Measurements from ENCODE around the gene NRN1L.
A peak's percentile ranks its signal among the peaks of the same experiment; 100 is the strongest.
"Not testable (repeated sequence)": the region's sequence is repeated elsewhere in the genome, so short reads cannot be mapped to it uniquely, and the experiment has no call there.

The NRN1L gene

DNA sequence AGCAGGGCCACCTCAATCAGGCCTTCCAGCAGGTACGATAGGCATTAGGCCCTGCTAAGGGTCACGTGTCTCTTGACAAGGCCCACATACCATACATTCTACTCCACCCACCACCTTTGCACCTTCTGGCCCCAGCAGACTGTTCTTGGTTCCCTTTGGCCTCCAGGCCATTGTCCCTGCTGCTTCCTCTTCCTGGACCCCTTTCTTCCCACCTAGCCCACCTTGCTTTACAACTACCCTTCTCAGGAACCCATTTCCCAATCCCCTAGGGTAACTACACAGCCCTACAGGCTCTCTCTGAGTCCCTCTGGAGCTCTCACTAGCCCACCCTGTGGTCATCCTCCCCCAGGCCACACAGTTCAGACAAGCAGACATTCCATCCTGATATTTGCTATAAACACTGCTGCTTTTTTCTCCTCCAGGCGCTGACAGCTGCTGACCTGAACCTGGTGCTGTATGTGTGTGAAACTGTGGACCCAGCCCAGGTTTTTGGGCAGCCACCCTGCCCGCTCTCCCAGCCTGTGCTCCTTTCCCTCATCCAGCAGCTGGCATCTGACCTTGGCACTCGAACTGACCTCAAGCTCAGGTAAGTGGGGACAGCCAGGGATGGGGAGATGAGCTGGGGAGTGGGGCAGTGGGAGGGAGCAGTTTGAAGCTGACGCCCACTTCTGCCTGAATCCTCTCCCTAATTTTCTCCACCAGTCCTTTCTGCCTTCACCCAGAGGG is 1.4 kb upstream of the NRN1L start:
- DNase-seq: no peak

DNA sequence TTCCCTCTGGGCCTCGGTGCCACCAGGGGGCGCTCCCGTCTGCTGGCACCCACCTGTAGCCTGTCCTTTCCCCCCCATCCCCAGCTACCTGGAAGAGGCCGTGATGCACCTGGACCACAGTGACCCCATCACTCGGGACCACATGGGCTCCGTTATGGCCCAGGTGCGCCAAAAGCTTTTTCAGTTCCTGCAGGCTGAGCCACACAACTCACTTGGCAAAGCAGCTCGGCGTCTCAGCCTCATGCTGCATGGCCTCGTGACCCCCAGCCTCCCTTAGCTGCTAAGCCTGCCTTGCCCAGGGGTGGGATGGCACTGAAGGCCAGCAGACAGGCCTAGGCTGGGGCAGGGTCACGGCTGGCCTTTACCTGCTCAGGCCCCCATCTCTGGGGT is 818 bp upstream of the NRN1L start:
- peak; percentile 49 to 69 (median 62) for DNase-seq

DNA sequence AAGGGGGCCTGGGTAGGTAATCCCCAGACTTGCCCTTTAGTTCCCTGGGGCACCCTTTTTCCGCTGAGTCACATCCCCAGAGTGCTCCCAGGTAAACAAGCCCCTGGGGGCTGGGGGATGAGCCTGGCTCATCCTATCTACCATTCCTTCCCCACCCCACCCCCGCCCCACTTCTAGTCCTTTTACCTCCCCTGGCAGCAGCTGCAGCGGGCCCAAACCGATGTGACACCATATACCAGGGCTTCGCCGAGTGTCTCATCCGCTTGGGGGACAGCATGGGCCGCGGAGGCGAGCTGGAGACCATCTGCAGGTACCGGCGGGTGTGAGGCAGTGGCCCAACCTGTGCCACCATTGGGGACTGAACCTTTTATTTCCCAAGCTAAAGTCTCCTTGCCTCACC is 860 bp downstream of the NRN1L start:
- DNase-seq: no peak

DNA sequence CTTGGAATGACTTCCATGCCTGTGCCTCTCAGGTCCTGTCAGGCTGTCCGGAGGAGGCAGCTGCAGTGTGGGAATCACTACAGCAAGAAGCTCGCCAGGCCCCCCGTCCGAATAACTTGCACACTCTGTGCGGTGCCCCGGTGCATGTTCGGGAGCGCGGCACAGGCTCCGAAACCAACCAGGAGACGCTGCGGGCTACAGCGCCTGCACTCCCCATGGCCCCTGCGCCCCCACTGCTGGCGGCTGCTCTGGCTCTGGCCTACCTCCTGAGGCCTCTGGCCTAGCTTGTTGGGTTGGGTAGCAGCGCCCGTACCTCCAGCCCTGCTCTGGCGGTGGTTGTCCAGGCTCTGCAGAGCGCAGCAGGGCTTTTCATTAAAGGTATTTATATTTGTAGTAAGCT is 1.3 kb downstream of the NRN1L start:
- no peak for DNase-seq

DNA sequence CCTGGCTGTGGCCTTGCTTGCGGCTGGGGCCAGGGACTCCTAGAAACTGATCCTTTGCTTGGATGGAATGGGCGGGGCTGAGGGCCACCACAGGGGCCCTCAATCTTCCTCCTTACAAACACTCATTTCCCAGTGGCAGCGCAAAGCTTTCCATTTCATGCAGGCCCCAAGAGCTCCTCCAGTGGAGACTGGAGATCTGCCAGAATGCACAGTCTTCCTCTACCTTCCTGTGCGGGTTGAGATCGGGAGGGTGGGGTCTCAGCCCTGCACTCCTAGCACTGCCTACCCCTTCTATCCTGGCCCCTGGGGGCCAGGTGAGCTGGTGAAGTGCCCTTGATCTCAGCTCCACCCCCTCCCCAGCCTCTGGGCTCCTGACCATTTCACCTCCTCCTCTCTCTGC is 1.7 kb downstream of the NRN1L start:
- DNase-seq: no peak

DNA sequence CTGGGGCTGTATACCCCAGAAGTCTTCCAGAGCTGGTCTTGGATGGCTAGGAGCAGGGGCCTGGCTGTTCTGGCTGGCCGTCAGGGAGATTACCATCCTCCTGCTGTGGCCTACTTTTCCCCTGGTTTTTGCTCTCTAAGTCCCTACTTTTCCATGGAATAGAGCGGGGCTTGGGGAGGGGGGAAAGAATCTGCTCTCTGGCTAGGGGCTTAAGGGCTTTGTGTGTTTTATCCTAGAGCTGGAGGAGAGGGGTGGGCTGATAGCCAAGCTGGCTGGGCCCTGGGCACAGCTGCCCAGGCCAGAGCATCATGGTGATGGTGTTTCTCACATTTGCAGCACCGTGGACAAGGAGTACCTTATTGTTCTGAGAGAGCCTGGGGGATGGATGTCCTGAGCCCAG is 3.6 kb downstream of the NRN1L start:
- DNase-seq: no peak

DNA sequence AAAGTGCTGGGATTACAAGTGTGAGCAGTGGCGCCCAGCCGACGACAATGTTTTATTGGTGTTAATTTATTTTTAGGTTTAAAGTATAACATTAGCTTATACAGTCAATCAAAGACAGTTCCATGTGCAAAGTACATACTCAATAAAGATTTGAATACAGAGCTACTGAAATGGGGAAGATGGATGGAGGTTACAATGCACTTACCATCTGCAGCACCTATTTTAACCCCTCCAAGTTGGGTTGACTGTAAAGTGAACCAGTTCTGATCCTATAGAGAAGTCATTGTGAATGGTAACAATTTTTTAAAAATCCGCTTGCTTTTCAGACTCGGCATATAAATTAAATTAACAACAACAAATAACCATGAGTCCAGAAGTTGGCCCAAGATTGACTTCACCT is 7.7 kb downstream of the NRN1L start:
- no peak for DNase-seq

DNA sequence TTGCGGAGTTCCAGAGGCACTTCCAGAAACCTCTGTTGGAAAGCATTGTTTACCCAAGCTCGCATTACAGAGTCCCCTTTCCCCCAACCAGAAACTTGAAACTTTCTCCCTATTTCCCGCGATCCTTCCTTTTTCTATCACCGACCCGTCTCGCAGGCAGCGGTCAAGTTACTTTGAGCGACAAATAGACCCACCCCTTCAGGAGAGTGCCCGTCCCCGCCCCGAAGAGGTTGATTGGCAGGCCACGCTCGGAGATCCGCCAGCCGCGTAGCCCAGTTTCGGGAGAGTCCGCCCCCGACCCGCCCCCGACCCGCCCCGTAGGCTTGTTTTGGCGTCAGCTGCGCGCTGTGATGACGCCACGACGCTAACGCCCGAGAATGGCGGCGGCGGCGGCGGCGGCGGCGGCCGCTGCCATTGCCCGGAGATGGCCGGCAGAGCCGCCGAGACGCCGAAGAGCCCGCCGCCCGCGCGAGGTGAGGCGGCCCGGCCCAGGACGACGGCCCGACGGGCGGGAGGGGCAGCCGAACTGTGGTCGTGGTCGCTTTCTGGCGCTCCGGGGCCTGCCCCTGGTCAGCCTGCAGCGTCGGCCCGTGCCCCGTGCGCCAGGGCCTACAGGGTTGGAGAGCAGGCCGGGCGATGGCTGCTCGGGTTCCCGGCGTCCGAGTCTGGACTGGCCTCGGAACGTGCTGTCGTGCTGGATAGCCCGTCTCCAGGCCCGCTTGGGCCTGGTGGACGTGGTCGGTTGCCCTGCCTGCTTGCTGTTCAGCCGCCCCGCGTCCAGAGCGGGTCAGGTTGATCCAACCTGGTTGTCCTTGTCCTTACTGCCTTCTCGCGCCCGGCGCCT is 8.4 kb downstream of the NRN1L start, which contains the start of gene PSKH1:
Gene PSKH1, plus strand, starts transcription at position 356 of the 844 bp plus-strand sequence. CDS start 15,496 bp downstream, outside the sequence.
- peak; percentile 89 to 95 (median 92) for DNase-seq

DNA sequence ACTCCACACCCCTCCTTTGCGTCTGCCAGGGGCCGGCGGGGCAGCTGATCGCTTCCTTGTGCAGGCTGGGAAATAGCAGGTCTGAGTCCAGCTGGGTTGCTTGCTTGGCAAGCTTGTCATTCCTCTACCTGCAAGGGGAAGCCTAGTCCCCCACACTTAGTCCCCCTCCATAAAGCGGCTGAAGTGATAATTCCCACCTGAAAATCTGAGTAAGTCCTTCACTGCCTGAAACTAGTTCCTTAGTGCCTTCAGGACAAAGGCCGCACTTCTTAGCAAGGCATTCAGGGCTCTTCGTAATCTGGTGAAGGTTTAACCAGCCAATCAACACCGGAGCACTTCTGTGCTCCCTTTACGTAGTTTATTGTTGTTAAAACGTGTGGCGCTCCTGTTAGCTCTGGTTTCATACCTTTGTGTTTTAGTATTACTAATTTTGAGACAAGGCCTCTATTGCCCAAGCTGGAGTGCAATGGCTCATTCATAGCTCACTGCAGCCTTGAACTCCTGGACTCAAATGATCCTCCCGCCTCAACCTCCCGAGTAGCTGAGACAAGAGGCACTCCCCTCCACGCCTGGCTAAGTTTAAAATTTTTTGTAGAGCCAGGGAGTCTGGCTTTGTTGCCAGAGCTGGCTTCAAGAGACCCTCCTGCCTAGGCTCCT is 9.2 kb downstream of the NRN1L start:
- no peak for DNase-seq

DNA sequence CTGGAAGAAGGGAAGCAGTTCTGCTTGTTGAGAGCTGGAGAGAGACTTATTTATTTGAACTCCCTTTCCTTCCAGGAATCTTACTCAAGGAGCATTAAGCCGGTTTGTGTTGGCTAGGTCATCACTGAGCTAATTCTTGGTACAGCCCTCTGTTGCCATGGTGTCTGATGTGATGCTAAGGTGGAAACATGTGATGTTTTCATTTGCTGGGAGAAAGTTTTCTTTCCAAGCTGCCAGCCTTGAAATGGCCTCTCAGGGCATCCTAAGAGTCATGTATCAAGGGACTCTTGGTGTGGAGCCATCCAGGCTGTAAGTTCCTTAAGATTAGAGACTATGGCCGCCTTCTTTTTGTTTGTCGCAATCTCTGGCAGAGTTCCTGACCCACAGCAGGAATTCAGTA is 12.5 kb downstream of the NRN1L start:
- DNase-seq: no peak

DNA sequence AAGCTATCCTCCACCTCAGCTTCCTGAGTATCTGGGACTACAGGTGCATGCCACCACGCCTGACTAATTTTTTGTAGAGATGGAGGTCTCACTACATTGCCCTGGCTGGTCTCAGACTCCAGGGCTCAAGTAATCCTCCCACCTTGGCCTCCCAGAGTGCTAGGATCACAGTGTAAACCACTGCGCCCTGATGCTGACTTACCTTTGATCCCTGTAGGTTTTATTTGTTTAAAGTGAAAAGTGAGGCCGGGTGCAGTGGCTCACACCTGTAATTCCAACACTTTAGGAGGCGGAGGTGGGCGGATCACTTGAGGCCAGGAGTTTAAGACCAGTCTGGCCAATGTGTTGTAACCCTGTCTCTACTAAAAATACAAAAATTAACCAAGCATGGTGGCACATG is 17.0 kb downstream of the NRN1L start:
- DNase-seq: no peak

DNA sequence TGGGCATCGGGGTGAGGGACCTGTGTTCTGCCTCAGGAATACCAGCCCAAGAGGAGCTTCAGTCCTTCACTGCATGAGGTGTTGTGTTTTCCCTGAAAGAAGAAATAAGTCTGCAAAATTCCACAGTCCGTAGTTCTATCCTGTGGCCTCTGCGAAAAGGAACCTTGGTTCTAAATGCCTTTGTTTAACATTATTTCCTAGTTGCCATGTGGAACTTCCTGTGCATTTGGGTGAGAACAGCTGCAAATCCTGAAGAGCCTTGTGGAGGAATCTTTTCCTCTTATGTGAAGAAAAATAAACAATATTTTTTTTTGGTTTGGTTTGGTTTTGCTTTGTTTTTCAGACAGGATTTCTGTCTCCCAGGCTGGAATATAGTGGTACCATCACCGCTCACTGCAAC is 18.1 kb downstream of the NRN1L start:
- no peak for DNase-seq

DNA sequence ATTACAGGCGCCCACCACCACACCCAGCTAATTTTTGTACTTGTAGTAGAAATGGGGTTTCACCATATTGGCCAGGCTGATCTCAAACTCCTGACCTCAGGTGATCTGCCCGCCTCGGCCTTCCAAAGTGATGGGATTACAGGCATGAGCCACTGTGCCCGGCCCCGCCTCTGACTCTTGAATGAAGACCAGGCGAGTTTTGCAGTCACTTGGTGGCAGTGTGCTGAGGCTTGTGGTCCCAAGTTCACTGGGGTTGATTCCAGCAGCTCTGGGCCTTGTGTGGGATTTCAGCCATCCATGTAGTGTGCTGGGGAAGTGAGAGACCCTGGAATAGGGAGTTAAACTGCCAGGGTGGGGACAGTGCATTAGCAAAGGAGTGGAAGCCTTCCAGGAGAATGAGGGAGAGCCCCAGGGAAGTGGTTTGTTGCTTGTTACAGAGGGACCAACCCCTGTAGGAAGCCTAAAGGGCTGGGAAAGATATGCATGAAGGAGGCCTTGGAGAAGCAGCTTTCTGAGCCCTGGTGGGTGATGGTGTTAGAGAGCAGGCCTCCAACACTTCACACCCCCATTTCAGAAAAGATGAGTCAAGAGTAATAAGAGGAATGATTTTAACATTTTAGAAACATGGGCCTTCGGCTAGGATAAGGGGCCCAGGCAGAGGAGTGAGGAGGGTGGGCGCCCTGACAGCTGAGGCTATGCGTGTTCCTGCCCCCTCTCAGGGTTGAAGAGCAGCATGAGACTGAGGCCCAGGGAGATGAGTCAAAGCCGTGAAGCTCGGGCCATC is 22.9 kb downstream of the NRN1L start:
- no peak for DNase-seq

DNA sequence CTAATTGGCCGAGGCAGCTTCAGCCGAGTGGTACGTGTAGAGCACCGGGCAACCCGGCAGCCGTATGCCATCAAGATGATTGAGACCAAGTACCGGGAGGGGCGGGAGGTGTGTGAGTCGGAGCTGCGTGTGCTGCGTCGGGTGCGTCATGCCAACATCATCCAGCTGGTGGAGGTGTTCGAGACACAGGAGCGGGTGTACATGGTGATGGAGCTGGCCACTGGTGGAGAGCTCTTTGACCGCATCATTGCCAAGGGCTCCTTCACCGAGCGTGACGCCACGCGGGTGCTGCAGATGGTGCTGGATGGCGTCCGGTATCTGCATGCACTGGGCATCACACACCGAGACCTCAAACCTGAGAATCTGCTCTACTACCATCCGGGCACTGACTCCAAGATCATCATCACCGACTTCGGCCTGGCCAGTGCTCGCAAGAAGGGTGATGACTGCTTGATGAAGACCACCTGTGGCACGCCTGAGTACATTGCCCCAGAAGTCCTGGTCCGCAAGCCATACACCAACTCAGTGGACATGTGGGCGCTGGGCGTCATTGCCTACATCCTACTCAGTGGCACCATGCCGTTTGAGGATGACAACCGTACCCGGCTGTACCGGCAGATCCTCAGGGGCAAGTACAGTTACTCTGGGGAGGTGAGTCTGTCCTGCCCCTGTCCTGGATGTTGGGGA is 24.5 kb downstream of the NRN1L start:
- no peak for DNase-seq

DNA sequence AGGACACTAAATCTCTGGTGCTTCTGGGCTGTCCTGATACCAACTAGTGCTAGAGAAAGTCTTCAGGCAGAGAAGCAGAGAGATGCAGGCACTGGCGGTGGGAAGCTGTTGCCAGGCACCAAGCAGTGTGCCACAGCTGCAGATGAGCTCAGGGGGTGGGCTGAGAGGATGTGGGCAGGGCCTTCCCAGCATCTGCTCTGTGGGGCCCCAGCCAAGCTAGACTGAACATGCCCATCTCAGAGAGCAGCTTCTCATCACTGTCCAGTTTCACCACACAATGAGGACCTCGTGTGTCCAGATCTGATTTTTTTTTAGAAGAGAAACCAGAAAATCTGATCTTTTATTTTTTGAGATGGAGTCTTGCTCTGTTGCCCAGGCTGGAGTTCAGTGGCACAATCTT is 25.5 kb downstream of the NRN1L start:
- DNase-seq: peak in 1 of 5 donors; percentile 75

DNA sequence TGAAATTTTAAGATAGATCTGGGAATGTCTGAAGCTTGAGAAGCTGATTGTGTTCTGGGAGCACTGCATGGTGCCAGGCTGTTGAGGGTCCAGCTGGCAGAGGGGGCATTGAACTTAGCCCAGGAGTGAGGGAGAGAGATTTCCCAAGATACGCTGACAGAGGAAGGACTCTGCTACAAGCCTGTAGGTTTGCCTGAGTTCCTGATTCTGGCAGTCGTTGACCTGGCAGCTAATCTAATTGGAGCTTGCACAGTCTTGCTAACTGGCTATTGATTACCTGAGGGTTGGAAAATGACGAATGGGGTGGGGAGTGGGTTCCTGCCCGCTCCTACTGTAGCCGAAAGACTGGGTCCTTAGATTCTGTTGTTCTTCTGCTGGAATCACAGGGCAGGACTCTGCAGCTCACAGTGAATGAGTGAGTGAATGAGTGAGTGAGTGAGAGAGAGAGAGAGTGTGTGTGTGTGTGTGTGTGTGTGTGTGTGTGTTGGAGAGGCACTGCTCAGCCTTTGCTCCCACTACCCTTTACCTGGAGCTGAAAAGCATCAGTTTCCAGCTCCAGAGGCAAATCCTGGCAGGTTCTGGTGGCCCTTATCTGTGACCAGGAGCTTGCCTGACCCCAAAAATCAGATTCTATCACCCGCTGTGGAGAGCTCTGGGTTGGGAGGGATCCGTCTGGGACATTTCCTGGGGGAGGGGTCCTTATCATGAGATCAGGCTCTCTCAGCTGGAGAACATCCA is 30.2 kb downstream of the NRN1L start:
- DNase-seq: no peak

DNA sequence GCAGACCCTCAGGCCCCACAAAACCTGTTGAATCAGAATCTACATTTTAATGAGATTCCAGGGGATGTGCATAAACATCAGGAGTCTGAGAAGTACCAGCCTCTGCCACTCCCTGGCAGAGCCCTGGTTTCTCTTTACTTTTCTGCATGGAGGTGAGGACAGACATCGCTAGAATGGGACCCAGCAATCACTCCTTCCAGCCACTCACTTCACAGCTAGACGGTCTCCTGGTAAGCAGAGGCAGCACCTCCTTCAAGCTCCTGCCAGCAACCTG is 30.7 kb downstream of the NRN1L start:
- not testable (repeated sequence) for DNase-seq

DNA sequence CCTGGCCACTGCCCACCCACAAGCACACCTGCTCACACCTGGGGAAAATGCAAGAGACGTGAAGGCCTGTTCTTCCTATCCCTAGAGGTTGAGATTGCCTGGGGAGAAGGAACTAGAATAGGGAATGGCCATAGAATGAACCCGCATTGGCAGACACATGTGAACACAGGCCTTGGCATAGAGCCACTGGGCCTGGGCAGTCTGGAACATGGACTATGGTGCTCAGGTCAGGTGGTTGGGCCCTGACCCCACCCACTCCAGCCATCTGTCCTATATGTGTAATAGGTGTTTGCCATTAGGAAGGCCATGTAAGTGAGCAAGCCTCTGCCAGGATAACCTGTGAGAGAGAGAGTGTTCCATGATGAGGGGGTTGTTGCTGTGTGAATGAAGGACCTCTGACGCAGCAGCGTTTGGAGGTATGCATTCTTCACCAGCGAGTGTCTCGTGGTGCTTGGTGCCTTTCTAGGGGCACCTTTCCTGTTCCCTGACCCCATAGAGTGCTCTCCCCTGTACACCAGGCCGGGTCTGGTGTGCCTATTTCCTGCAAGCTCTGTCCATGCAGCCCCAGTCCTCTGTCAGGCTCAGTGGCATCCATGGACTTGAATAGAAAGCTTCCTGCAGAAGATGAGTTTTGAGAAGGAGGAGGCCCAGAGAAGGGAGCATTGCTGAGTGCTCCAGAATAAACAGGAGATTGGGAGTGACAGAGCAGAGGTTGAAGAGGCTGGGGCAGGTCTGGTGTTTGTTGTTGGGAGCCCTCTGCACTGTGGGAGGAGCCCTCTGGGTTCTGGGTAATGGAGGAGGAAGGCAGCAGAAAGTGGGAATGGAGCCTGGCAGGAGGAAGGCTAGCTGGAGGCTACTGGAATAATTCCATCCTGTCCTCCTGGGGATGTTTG is 31.4 kb downstream of the NRN1L start:
- DNase-seq: no peak

DNA sequence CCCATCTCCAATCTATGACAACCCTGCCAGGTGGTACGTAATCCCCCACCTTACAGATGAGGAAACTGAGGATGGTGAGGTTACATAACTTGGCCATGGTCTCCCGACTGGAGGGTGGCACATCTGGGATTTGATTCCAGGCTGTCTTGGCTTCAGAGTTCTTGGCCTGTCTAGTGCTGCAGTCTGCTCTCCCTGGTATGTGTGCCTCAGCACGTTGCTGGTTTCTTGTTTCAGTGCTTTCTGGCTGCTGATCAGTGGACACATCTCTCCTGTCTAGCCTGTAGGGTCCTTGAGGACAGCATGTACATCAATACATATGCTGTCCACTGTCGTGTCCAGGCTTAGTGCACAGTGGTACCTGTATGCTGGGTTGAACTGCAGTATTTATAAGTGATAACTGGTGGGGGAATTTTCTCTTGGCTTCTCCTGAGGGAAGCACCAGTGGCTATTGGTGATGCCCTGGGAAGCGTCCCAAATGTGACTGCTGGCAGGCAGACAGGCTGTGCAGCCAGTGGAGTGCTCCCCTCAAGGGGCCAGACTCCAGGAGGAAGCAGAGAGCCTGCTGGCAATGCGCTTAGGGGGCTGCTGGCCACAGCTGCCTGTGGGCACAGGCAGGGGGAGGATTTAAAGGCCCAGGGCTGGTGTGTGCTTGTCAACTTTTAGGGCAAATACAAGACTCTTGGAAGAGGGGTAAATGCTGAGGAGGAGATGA is 32.6 kb downstream of the NRN1L start:
- DNase-seq: no peak

DNA sequence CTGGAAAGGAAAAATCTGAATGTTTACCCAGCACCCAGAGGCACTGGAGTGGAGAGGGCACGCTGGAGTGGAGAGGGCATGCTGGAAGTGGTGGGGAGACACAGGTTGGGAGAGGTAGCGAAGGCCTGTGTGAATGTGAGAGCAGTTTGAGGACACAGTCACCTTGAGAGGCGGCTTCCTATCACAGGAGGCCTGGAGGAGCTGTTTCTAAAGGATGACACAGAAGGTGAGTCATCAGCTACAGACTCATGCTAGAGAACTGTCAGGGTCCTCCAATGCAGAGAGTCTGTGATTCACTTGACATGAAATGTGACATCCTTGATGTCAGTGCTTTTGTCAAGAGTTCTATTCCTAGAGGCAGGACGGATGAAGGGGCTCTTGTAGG is 33.2 kb downstream of the NRN1L start:
- peak in 1 of 5 donors; percentile 57 for DNase-seq
